Measurements from ENCODE around the gene TMEM253. TPM values are rescaled to one million over a fixed set of nuclear protein-coding genes. Genes with fewer than 3 reads are reported as not detected.
A peak's percentile ranks its signal among the peaks of the same experiment; 100 is the strongest.

The TMEM253 gene
- polyA plus RNA-seq, 3 donors = 1.1 to 2.1 (median 1.3) TPM

GRCh38 chr14:21090194-21090939 lies 10.5 kb upstream of the TMEM253 start:
- DNase-seq = no peak

DNA sequence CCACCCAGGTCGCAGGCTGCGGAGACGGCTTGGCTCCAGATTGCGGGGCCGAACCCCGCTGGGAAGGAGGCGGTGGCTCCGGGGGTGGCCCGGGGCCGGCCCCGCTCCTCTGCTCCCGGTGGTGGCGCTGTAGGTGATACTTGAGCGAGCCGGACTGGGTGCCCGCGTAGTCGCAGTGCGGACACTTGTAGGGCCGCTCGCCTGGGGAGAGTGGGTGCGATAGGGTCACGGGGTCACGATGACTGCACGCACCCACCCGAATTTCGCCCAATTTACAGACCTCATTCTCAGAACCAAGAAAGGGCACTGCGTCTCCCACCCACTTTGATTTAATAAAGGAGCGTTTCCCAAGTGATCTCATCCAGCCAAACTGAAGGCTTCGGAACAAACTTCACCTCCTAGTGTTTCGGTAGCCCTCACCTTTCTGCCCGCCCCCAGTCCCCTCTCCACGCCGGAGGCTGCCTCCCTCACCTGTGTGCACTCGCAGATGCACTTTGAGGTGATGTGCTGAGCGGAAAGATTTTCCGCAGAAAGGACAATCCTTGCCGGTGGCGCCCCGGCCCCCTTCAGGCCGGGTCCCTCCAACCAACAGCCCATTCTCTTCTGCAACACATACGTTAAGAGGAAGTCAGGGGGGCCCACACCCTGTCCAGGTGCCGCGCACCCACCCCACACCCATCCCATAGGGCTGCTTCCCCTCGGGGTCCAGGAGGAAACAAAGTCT lies 9.8 kb upstream of the TMEM253 start:
- no peak for DNase-seq

DNA sequence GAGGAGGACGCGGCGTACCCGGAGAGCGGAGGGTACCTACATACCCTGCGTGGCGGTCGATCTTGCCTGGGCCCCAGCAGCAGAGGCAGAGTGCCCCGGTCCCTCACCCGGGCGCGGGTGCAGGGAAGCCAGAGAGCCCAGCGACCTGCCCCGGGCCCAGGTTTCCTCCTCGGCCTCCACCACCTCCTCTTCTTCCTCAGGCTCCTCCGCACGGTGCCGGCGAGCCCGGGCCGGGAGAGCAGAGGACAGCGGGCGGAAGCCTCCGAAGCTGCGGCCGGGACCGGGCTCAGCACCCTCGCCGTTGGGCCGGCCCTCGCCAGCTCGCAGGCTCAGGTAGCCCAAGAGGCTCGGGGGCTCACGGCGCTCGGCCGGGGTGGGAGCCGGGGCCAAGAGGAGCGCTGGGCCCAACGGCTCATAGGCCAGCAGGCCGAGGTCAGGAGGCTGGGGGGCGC lies 9.0 kb upstream of the TMEM253 start:
- no peak for DNase-seq

- DNase-seq = peak; percentile 48
These were observed 8.4 kb upstream of the TMEM253 start for GRCh38 chr14:21092273-21093011.

DNA sequence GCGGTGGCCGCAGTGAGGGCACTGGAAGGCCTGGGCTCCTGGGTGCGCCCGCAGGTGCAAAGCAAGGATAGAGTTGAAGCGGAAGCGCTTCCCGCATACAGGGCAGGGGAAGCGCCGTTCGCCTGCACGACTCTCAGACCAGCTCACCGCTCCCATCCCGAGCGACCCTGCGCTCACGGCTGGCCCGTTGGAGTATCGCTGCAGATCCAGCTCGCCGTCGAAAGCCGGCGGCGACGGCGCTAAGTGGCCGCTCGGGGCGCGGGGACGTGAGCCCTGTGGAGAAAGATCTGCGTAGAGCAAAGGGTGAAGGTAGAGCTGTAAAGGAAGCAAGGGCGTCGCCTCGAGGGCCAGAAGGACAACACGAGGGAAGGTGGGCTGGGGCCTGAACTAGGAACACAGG lies 7.8 kb upstream of the TMEM253 start:
- no peak for DNase-seq

- peak; percentile 84 for DNase-seq
These were observed 6.8 kb upstream of the TMEM253 start for GRCh38 chr14:21093769-21094681.

GRCh38 chr14:21095430-21096205 lies 5.2 kb upstream of the TMEM253 start:
- DNase-seq = no peak

DNA sequence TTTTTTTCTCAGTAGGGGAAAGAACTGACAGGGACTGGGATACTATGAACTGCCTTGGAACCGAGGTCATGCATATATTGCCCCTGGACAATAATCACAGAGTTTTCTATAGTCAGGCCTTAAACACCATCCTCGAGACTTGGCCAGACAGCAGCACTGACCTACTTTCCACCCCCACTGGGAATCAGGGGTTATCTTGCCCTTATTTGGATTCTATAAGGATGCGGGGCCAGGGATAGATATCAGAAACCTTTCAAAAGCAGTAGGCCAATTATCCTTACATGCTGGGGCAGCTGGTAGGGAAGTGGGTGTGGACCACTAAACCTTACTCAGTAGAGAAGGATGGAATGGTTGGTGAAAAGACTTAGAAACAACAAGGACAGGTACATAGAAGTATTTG lies 4.4 kb upstream of the TMEM253 start:
- DNase-seq = no peak

DNA sequence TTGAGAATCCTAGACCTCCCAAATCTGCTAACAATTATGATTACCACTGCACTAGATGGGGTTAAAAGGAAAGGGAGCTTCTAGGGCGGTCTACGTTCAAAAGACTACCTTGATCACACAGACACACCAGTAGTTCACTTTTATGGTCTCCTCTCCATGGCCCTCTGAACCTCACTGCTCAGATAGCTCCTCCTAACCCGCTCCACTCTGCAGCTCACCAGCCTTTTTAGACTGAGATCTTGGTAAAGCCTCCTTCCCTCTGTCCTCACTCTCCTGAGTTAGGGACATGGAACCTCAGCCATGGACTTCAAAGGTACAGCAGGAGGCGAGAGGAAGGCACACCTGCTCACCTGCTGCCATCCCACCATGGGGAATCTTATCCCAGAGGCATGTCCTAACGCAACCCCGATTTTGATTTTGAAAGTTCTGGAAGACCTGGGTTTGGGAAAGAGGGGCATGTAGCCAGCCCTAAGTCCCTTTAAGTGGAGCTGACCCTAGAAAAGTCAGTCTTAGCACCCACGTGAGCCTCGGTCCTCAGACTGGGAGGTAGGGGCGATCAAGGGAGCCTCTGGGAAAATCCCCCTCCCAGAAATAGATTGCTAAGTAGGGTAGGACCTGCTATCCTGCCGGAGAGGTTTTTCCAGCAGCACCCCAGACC lies 3.8 kb upstream of the TMEM253 start:
- no peak for DNase-seq

DNA sequence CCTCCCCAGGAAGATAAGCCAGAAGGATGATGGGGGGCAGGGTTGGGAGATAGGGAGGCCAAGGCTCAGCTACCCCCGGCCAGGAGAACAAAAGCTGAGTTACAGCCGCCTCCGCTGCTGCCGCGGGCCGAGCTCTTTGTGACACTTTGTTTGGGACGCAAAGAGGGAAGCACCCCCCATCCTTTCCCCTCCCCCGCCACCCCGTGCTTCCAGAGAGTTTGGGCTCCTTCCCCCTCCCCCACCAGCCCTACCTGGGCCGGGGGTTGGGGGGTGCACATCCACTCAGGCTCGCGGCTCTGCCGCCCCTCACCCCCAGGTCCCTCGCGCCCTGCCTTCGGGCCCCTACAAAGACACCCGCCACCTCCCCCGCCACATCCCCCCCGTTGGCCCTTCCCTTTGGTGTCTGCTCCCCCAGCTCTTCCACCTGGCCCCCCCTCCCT lies 3.2 kb upstream of the TMEM253 start:
- no peak for DNase-seq

GRCh38 chr14:21098076-21098891 lies 2.6 kb upstream of the TMEM253 start, which contains the start of gene ZNF219:
Gene ZNF219, minus strand, starts transcription at chr14:21098655. Its CDS starts 5,064 bp downstream, at chr14:21093591.
- no peak for DNase-seq

DNA sequence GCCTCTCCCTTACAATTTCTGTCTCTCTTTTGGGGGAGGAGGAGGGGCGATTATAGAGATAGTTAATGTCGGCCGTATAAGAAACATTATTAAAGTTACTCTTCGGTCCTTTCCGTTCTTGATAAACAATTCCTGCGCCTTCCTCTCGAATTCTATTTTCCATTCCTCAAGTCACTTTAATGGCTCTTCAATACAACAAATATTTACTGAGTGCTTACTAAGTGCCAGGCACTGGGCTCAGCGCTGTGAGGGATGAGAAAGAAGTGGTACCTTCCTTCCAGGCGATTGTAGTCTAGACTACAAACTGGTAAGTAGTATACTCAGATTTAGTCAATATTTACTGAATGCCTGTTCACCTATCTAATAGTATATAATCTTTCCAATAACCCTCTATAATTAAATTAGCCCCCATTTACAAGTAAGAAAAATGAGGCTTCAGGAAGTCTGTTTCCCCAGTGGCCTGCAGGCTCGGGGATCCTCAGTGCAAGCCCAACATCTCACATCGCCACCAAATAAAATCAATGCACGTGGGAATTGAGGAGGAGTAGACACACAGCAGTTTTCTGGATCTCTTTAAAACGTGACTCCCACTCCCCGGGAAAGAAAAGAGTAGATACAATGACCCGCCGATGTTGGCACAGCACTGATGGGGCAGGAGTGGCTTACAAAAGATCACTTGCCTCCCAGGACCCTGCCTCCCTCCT lies 1.8 kb upstream of the TMEM253 start:
- no peak for DNase-seq

DNA sequence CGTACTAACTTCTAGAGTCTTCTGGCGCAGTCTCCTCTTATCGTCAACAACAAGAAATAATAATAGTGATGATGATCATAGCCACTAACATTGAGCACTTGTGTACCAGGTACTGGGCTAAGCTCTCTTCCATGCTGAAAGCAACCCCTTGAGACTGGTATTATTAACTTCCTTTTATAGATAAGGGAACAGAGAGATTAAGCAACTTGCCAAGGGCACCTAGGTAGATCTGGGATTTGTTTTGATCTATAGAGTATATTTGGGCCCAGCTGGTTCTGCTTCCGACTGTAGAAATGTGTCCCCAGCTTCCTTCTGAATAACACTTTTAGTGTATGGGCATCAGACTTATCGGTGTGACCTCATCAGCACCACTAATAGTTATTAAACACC lies 1.3 kb upstream of the TMEM253 start:
- DNase-seq = no peak

DNA sequence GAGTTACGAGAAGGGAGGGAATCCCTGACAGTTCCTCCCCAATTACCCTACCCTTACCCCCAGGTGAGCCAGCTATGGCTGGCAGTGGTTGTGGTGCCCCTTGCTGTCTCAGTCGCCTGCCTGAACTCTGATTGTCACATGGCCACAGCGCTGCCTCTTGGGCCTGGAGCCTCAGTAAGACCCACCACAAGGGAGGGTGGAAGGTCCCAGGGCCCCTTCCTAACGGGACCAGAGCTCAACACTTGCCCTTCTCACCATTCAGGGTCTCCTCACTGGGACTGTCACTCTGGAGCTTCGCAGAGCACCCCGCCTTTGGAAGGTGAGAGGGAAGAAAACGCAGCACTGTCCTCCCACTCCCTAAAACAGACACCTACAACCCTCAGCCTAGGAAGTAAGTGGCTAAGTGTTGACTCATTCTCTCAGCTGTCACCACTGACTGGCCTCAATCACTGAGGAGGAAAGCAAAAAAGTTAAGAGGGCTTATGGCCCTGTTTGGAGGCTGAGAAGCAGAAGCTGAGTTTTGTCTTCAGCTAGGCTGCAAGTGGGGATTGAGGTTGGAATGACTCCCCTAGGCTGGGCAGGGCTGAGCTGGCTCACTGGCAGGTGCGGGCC lies 1.0 kb downstream of the TMEM253 start:
- DNase-seq = no peak

GRCh38 chr14:21102521-21103410 lies 1.9 kb downstream of the TMEM253 start:
- no peak for DNase-seq

DNA sequence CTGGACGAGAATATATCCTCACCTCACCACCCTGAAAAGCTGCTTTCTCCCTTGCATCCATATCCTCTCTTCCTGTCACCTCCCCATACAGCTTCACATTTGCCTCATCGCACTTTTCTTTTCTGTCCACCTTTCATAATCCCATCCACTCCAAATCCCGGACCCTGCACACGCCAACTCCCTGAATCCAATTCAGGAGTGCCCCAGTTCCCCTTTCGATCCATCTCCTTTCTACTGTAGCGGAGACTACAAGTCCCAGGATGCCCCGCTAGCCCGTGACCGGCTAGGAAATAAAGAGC lies 2.5 kb downstream of the TMEM253 start:
- DNase-seq = no peak
